ENCODE measurements around the gene SMAD6. TPM values are rescaled to one million over a fixed set of nuclear protein-coding genes. Genes with fewer than 3 reads are reported as not detected.

SMAD6 gene
- total RNA-seq, 2 experiments from 2014 or later, result 0.14 to 0.29 TPM

DNA sequence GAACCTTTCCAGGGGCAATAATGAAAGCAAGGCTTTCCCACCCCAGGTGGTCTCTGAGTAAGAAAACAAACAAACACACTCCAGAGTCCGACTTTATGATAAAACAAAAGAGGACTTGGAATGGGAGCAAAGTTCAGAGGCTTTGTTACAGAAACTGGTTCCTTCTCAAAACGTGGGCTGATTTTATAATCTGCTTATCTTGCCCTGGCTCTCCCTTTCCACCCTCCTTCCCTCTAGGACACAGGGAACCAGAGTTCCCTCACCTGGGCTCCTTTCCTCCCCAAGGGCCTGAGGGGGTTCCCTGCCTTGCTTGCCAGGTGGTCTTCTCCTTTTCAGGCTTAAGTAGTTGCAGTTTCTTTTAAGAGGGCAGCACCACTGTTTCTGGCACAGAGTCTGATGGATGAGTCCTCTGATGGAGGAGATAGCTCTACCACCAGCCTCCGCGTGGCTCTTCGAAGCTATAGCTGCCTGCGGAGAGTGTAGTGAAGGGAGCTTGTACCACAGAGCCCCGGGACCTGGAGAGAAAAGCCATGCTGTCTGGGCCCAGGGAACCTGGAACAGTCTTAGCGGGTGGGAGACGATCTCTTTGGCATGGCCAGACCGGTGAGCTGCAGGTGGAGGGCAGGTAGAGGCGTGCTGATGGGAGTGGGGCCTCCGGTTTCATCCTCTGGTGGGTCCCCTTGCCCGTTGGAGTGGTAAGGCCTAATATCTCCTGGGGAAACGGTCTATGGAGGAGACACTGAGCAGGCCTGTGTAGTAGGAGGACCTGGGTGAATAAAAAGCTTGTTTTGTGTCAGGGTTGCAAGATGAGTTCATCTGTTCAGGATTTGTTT, 68.7 kb downstream of the SMAD6 start:
- H3K9me3 Mint-ChIP-seq (ENCODE audit: low read depth), result no peaks in the 10 kb centered on the region
- no peak overlapping the region for H3K27ac Mint-ChIP-seq
- DNase-seq (no peak), ATAC-seq (no peak)
- H3K27me3 Mint-ChIP-seq, result peaks cover 31% of the 10 kb centered on the region
- CTCF ChIA-PET, result interaction anchor here (1.1 kb wide), 1 partner anchor 161 kb away, joined by 3 read pairs; no protein-coding TSS in a partner anchor
- H3K4me1 Mint-ChIP-seq, result peaks cover under 1% of the 10 kb centered on the region
- H3K4me3 Mint-ChIP-seq, result no peak overlapping the region
- no peaks in the 10 kb centered on the region for H3K36me3 Mint-ChIP-seq

- DNase-seq (no peak), ATAC-seq (no peak)
- no peaks in the 10 kb centered on the region for H3K36me3 Mint-ChIP-seq
- H3K4me1 Mint-ChIP-seq, result no peaks in the 10 kb centered on the region
- H3K9me3 Mint-ChIP-seq (ENCODE audit: low read depth), result no peaks in the 10 kb centered on the region
- H3K4me3 Mint-ChIP-seq, result no peak overlapping the region
- H3K27ac Mint-ChIP-seq, result no peak overlapping the region
- CTCF ChIA-PET, result interaction anchor here (1.0 to 1.1 kb wide), 2 partner anchors 153 to 162 kb away, joined by 3 to 4 read pairs; no protein-coding TSS in a partner anchor
- H3K27me3 Mint-ChIP-seq, result peaks cover 25% of the 10 kb centered on the region
These were observed 69.3 kb downstream of the SMAD6 start for GRCh38 chr15:66771351-66771650.

DNA sequence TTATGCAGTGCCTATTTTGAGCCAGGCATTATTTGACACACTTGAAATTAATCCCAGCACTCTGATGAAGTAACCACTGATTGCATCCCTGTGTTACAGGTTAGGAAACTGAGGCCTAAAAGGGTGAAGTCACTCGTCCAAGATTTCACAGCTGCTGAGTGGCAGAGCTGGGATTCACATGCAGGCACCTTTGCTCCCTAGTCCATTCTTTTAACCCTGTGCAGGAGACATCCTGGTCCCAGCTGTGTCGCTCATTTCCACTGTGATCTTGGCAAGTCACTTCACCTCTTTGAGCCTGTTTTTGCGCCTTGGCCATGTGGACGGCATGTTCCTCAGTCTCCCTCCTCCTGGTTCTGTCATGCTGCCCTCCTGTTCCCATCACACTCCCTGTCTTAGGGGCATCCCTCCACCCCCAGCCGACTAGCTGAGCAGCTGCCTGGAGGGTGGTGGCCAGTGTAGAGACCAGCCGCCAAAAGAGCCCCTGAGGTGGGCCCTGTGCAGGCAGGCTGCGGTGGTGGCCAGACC, 70.6 kb downstream of the SMAD6 start:
- peaks cover 12% of the 10 kb centered on the region for H3K27me3 Mint-ChIP-seq
- no peak overlapping the region for H3K27ac Mint-ChIP-seq
- no peaks in the 10 kb centered on the region for H3K4me1 Mint-ChIP-seq
- DNase-seq, result no peak
- no peaks in the 10 kb centered on the region for H3K36me3 Mint-ChIP-seq
- no peaks in the 10 kb centered on the region for H3K9me3 Mint-ChIP-seq (ENCODE audit: low read depth)
- CTCF ChIA-PET, result no interaction called here
- no peak overlapping the region for H3K4me3 Mint-ChIP-seq
- no peak for ATAC-seq

GRCh38 chr15:66773129-66773873, 71.3 kb downstream of the SMAD6 start:
- Mint-ChIP-seq H3K36me3 (no peaks in the 10 kb centered on the region), H3K27me3 (peaks cover 11% of the 10 kb centered on the region), H3K27ac (no peak overlapping the region), H3K4me3 (no peak overlapping the region), H3K9me3 (ENCODE audit: low read depth) (no peaks in the 10 kb centered on the region), H3K4me1 (no peaks in the 10 kb centered on the region)
- no peak for ATAC-seq
- DNase-seq, result no peak
- CTCF ChIA-PET, result interaction anchor here (0.8 kb wide), 2 partner anchors 16 to 155 kb away, joined by 3 read pairs; no protein-coding TSS in a partner anchor

- DNase-seq, result peak; percentile 67
These were observed 72.2 kb downstream of the SMAD6 start for GRCh38 chr15:66774001-66774814.

GRCh38 chr15:66775127-66776105, 73.4 kb downstream of the SMAD6 start:
- no peak for DNase-seq
- Mint-ChIP-seq H3K4me1 (no peaks in the 10 kb centered on the region), H3K9me3 (ENCODE audit: low read depth) (no peaks in the 10 kb centered on the region), H3K27me3 (peaks cover 3% of the 10 kb centered on the region), H3K27ac (no peak overlapping the region), H3K36me3 (no peaks in the 10 kb centered on the region), H3K4me3 (no peak overlapping the region)
- CTCF ChIA-PET, result interaction anchor here (1.1 to 1.9 kb wide), 5 partner anchors 69 to 175 kb away, joined by 3 to 8 read pairs (median 3); no protein-coding TSS in a partner anchor
- no peak for ATAC-seq

More at GRCh38 chr15:66774001-66774814, 72.2 kb downstream of the SMAD6 start:
- Mint-ChIP-seq H3K27ac (no peak overlapping the region), H3K9me3 (ENCODE audit: low read depth) (no peaks in the 10 kb centered on the region), H3K27me3 (peaks cover 5% of the 10 kb centered on the region), H3K4me1 (no peaks in the 10 kb centered on the region), H3K36me3 (no peaks in the 10 kb centered on the region), H3K4me3 (no peak overlapping the region)
- ATAC-seq, result peak; percentile 74
- CTCF ChIA-PET, result interaction anchor here (0.8 to 1.9 kb wide), 3 partner anchors 68 to 171 kb away, joined by 3 to 5 read pairs (median 3); no protein-coding TSS in a partner anchor

- ATAC-seq (no peak), DNase-seq (no peak)
- Mint-ChIP-seq H3K27ac (no peak overlapping the region), H3K4me3 (no peak overlapping the region), H3K36me3 (no peaks in the 10 kb centered on the region), H3K4me1 (no peaks in the 10 kb centered on the region), H3K9me3 (ENCODE audit: low read depth) (no peaks in the 10 kb centered on the region), H3K27me3 (no peaks in the 10 kb centered on the region)
- CTCF ChIA-PET, result interaction anchor here (1.3 to 1.4 kb wide), 2 partner anchors 75 to 144 kb away, joined by 3 read pairs; no protein-coding TSS in a partner anchor
These were observed 75.0 kb downstream of the SMAD6 start for GRCh38 chr15:66777054-66777453.

GRCh38 chr15:66777596-66778313, 75.7 kb downstream of the SMAD6 start:
- ATAC-seq, result no peak
- Mint-ChIP-seq H3K4me3 (no peak overlapping the region), H3K4me1 (no peaks in the 10 kb centered on the region), H3K36me3 (no peaks in the 10 kb centered on the region), H3K27ac (no peak overlapping the region), H3K9me3 (ENCODE audit: low read depth) (no peaks in the 10 kb centered on the region), H3K27me3 (no peaks in the 10 kb centered on the region)
- CTCF ChIA-PET, result interaction anchor here (1.3 to 1.4 kb wide), 2 partner anchors 74 to 145 kb away, joined by 3 read pairs; no protein-coding TSS in a partner anchor
- no peak for DNase-seq

- CTCF ChIA-PET, result interaction anchor here (1.3 to 1.4 kb wide), 2 partner anchors 73 to 146 kb away, joined by 3 read pairs; no protein-coding TSS in a partner anchor
- ATAC-seq (no peak), DNase-seq (no peak)
- Mint-ChIP-seq H3K36me3 (no peaks in the 10 kb centered on the region), H3K27me3 (no peaks in the 10 kb centered on the region), H3K4me1 (no peaks in the 10 kb centered on the region), H3K4me3 (no peak overlapping the region), H3K27ac (no peak overlapping the region), H3K9me3 (ENCODE audit: low read depth) (no peaks in the 10 kb centered on the region)
These were observed 76.3 kb downstream of the SMAD6 start for GRCh38 chr15:66778314-66778665.

DNA sequence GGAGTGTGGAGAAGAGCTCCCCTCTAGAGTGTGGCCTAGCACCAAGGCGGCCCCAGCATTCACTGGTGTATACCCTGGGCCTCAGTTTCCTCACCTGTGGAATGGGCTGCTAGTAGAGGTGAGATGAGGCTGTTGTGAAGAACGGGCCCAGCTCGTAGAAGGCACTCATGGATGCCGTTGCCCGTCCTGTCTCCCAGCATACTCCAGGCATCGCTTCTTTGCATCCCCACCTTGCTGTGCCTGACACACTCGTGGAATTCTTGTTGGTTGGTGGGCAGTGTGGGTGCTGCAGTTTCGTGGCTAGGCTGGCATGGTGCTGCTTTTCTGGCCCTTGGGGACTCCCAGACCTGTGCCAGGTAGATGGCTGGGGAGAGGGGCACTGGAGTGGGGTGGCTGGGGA, 76.7 kb downstream of the SMAD6 start:
- CTCF ChIA-PET, result interaction anchor here (1.4 kb wide), 1 partner anchor 146 kb away, joined by 3 read pairs; no protein-coding TSS in a partner anchor
- Mint-ChIP-seq H3K27ac (no peak overlapping the region), H3K4me3 (no peak overlapping the region), H3K27me3 (no peaks in the 10 kb centered on the region), H3K4me1 (no peaks in the 10 kb centered on the region), H3K9me3 (ENCODE audit: low read depth) (no peaks in the 10 kb centered on the region), H3K36me3 (no peaks in the 10 kb centered on the region)
- ATAC-seq (no peak), DNase-seq (no peak)

GRCh38 chr15:66779331-66780009, 77.4 kb downstream of the SMAD6 start:
- CTCF ChIA-PET, result interaction anchor here (0.6 kb wide), 1 partner anchor 263 kb away, joined by 3 read pairs; no protein-coding TSS in a partner anchor
- no peaks in the 10 kb centered on the region for H3K4me1 Mint-ChIP-seq
- ATAC-seq, result no peak
- H3K36me3 Mint-ChIP-seq, result no peaks in the 10 kb centered on the region
- no peaks in the 10 kb centered on the region for H3K27me3 Mint-ChIP-seq
- DNase-seq, result no peak
- no peaks in the 10 kb centered on the region for H3K9me3 Mint-ChIP-seq (ENCODE audit: low read depth)
- H3K27ac Mint-ChIP-seq, result no peak overlapping the region
- no peak overlapping the region for H3K4me3 Mint-ChIP-seq
